ENCODE results near the gene CLDN11. TPM values are rescaled to one million over a fixed set of nuclear protein-coding genes. Genes with fewer than 3 reads are reported as not detected.

Gene CLDN11
- total and polyA plus RNA-seq, 4 donors = 0.28 to 3.3 (median 1.9) TPM

DNA sequence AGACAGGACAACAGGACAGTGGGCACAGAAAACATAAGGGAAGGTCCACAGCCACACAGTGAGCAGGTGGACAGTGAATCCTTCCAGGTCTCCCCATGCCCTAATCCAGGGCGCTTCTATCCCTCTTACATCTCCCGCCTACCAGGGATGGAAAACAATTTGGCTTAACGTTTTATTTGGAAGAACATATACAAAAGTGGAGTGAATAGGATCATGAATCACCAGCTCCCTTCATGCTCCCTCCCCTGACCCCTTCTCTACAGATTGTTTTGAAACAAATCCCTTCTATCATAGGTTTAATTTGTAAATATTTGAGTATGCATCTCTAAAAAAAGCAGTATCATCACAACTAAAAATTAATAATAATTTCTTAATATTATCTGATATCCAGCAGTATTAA is 52.5 kb downstream of the CLDN11 start:
- no peak overlapping the region for H3K27ac ChIP-seq (ENCODE audit: low read depth in 1 of 2, low read length in 2 of 2)
- no peak for TF ChIP-seq SP1 (IDR thresholded peaks at IDR 0.05)
- no peak for TF ChIP-seq FOXA1 (IDR thresholded peaks at IDR 0.05)
- TF ChIP-seq EGR1 (IDR thresholded peaks at IDR 0.05; ENCODE audit: low read depth in 2 of 2) = no peak
- TF ChIP-seq, protein P1, sequence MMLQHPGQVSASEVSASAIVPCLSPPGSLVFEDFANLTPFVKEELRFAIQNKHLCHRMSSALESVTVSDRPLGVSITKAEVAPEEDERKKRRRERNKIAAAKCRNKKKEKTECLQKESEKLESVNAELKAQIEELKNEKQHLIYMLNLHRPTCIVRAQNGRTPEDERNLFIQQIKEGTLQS (IDR thresholded peaks at IDR 0.05) = no peak
- TF ChIP-seq FOXA2 (IDR thresholded peaks at IDR 0.05) = no peak
- TF ChIP-seq, protein P2, sequence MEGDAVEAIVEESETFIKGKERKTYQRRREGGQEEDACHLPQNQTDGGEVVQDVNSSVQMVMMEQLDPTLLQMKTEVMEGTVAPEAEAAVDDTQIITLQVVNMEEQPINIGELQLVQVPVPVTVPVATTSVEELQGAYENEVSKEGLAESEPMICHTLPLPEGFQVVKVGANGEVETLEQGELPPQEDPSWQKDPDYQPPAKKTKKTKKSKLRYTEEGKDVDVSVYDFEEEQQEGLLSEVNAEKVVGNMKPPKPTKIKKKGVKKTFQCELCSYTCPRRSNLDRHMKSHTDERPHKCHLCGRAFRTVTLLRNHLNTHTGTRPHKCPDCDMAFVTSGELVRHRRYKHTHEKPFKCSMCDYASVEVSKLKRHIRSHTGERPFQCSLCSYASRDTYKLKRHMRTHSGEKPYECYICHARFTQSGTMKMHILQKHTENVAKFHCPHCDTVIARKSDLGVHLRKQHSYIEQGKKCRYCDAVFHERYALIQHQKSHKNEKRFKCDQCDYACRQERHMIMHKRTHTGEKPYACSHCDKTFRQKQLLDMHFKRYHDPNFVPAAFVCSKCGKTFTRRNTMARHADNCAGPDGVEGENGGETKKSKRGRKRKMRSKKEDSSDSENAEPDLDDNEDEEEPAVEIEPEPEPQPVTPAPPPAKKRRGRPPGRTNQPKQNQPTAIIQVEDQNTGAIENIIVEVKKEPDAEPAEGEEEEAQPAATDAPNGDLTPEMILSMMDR (IDR thresholded peaks at IDR 0.05; ENCODE audit: low read depth, low read length, missing input control) = no peak
- TF ChIP-seq RXRA (IDR thresholded peaks at IDR 0.05) = no peak
- TF ChIP-seq, protein P3, sequence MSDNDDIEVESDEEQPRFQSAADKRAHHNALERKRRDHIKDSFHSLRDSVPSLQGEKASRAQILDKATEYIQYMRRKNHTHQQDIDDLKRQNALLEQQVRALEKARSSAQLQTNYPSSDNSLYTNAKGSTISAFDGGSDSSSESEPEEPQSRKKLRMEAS (IDR thresholded peaks at IDR 0.05) = no peak
- TF ChIP-seq, protein P4, sequence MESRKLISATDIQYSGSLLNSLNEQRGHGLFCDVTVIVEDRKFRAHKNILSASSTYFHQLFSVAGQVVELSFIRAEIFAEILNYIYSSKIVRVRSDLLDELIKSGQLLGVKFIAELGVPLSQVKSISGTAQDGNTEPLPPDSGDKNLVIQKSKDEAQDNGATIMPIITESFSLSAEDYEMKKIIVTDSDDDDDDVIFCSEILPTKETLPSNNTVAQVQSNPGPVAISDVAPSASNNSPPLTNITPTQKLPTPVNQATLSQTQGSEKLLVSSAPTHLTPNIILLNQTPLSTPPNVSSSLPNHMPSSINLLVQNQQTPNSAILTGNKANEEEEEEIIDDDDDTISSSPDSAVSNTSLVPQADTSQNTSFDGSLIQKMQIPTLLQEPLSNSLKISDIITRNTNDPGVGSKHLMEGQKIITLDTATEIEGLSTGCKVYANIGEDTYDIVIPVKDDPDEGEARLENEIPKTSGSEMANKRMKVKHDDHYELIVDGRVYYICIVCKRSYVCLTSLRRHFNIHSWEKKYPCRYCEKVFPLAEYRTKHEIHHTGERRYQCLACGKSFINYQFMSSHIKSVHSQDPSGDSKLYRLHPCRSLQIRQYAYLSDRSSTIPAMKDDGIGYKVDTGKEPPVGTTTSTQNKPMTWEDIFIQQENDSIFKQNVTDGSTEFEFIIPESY (IDR thresholded peaks at IDR 0.05) = no peak
- no peak for TF ChIP-seq RAD21 (IDR thresholded peaks at IDR 0.05)
- TF ChIP-seq JUND (IDR thresholded peaks at IDR 0.05) = no peak
- TF ChIP-seq GABPA (IDR thresholded peaks at IDR 0.05 in 1 of 2, conservative IDR thresholded peaks at IDR 0.05 in 1 of 2) = no peak
- no peak for TF ChIP-seq TAF1 (conservative IDR thresholded peaks at IDR 0.05)
- TF ChIP-seq, protein P5, sequence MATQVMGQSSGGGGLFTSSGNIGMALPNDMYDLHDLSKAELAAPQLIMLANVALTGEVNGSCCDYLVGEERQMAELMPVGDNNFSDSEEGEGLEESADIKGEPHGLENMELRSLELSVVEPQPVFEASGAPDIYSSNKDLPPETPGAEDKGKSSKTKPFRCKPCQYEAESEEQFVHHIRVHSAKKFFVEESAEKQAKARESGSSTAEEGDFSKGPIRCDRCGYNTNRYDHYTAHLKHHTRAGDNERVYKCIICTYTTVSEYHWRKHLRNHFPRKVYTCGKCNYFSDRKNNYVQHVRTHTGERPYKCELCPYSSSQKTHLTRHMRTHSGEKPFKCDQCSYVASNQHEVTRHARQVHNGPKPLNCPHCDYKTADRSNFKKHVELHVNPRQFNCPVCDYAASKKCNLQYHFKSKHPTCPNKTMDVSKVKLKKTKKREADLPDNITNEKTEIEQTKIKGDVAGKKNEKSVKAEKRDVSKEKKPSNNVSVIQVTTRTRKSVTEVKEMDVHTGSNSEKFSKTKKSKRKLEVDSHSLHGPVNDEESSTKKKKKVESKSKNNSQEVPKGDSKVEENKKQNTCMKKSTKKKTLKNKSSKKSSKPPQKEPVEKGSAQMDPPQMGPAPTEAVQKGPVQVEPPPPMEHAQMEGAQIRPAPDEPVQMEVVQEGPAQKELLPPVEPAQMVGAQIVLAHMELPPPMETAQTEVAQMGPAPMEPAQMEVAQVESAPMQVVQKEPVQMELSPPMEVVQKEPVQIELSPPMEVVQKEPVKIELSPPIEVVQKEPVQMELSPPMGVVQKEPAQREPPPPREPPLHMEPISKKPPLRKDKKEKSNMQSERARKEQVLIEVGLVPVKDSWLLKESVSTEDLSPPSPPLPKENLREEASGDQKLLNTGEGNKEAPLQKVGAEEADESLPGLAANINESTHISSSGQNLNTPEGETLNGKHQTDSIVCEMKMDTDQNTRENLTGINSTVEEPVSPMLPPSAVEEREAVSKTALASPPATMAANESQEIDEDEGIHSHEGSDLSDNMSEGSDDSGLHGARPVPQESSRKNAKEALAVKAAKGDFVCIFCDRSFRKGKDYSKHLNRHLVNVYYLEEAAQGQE (IDR thresholded peaks at IDR 0.05) = no peak
- TF ChIP-seq NR2F2 (IDR thresholded peaks at IDR 0.05) = no peak
- TF ChIP-seq YY1 (IDR thresholded peaks at IDR 0.05) = no peak
- TF ChIP-seq HNF4G (IDR thresholded peaks at IDR 0.05) = no peak
- no peaks in the 10 kb centered on the region for H3K9me3 ChIP-seq (ENCODE audit: control insufficient read depth in 4 of 4, low read length in 3 of 4)
- no peaks in the 10 kb centered on the region for H3K27me3 ChIP-seq (ENCODE audit: control insufficient read depth in 4 of 4, insufficient read depth in 4 of 4, low read length in 3 of 4)
- no peak overlapping the region for H3K4me3 ChIP-seq (ENCODE audit: low read depth in 1 of 3, low read length in 3 of 3)
- peaks cover 0 to 4% (median 0%) of the 10 kb centered on the region in 4 donors for H3K4me1 ChIP-seq (ENCODE audit: control insufficient read depth in 4 of 4, insufficient read depth in 4 of 4, low read length in 3 of 4)
- 75% methylated on average over 3 of the region's 3 CpGs for WGBS
- H3K9ac ChIP-seq (ENCODE audit: low read depth in 1 of 2, low read length in 2 of 2) = no peak overlapping the region
- DNase-seq (ENCODE audit: low spot score) = no peak
- H3K36me3 ChIP-seq (ENCODE audit: control insufficient read depth in 4 of 4, insufficient read depth in 3 of 4, low read depth in 1 of 4, low read length in 3 of 4) = no peaks in the 10 kb centered on the region

DNA sequence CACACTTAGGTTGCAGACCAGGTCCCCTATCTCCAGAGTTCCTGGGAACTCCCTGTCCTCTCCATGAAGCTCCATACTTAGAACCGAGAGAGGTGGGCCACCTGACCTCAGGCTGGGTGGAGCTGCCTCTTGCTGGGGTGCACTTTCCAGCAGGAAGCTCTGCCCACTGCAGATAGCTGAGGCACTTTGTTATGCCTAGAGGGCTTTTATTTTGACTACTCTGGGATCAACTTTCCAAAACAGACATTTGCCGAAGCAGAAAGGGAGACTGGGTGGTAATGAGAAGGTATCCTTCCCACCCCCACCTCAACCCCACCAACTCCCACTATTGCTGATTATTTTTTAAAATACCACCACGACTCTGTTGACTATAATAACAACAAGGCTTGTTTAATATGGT is 54.7 kb downstream of the CLDN11 start:
- Histone ChIP-seq H3K27ac (ENCODE audit: low read depth in 1 of 2, low read length in 2 of 2) (no peak overlapping the region), H3K4me3 (ENCODE audit: low read depth in 1 of 3, low read length in 3 of 3) (no peak overlapping the region), H3K9ac (ENCODE audit: low read depth in 1 of 2, low read length in 2 of 2) (no peak overlapping the region), H3K4me1 (ENCODE audit: control insufficient read depth in 4 of 4, insufficient read depth in 4 of 4, low read length in 3 of 4) (peaks cover 0 to 4% (median 0%) of the 10 kb centered on the region in 4 donors), H3K27me3 (ENCODE audit: control insufficient read depth in 4 of 4, insufficient read depth in 4 of 4, low read length in 3 of 4) (no peaks in the 10 kb centered on the region), H3K9me3 (ENCODE audit: control insufficient read depth in 4 of 4, low read length in 3 of 4) (no peaks in the 10 kb centered on the region), H3K36me3 (ENCODE audit: control insufficient read depth in 4 of 4, insufficient read depth in 3 of 4, low read depth in 1 of 4, low read length in 3 of 4) (no peaks in the 10 kb centered on the region)
- no peak for DNase-seq (ENCODE audit: low spot score)
- TF ChIP-seq RAD21 (IDR thresholded peaks at IDR 0.05) (no peak), JUND (IDR thresholded peaks at IDR 0.05) (no peak)
- TF ChIP-seq, protein P4 (IDR thresholded peaks at IDR 0.05) = no peak
- WGBS = 58% methylated on average over 3 of the region's 3 CpGs
